Esophagus mucosa (tissue), 1 donor: ENCODE data around the gene CXorf58. TPM values are rescaled to one million over a fixed set of nuclear protein-coding genes. Genes with fewer than 3 reads are reported as not detected.
"Not testable (repeated sequence)": the region's sequence is repeated elsewhere in the genome, so short reads cannot be mapped to it uniquely, and the experiment has no call there.

Experiments
- ATAC-seq: fragments of 200-7000 bp; cut with Tn5 transposase; one replicate; pipeline ENCODE4 v1.9.1; 2020
- total RNA-seq: library from RNA; stranded (reverse); gene quantifications from one replicate; pipeline ENCODE4 v1.2.4, GENCODE V29; 2023
- donor health status: DM: yes; HTN: yes; CAD: no.

The CXorf58 gene
- not detected for total RNA-seq

GRCh38 chrX:23907498-23908218, at the start of gene CXorf58, which contains the start of gene APOO:
Gene CXorf58 (plus strand): TSS chrX:23908006. CDS start chrX:23910303, 2,297 bp downstream.
Gene APOO (minus strand): TSS chrX:23907938. CDS start chrX:23907702, 236 bp downstream.
- ATAC-seq: peak; percentile 98

GRCh38 chrX:23859238-23859637, 48.6 kb upstream of the CXorf58 start:
- not testable (repeated sequence) for ATAC-seq

- no peak for ATAC-seq
These were observed 46.5 kb upstream of the CXorf58 start for GRCh38 chrX:23861215-23861896.

DNA sequence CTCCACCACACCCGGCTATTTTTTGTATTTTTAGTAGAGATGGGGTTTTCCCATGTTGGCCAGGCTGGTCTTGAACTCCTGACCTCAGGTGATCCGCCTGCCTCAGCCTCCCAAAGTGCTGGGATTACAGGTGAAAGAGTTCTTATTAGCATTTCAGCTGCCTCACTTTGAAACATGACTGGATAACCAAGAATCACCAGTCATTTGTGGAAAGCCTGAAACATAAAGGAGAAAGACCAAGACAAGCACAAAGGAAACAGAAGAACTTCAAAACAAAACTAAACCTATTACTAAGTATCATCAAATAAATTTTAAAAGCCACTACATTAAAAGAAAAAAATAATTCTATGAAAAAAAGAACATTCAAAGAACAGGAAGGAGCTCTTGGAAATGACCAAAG, 45.9 kb upstream of the CXorf58 start:
- ATAC-seq: not testable (repeated sequence)

GRCh38 chrX:23864742-23865326, 43.0 kb upstream of the CXorf58 start:
- no peak for ATAC-seq

GRCh38 chrX:23870041-23870440, 37.8 kb upstream of the CXorf58 start:
- no peak for ATAC-seq

DNA sequence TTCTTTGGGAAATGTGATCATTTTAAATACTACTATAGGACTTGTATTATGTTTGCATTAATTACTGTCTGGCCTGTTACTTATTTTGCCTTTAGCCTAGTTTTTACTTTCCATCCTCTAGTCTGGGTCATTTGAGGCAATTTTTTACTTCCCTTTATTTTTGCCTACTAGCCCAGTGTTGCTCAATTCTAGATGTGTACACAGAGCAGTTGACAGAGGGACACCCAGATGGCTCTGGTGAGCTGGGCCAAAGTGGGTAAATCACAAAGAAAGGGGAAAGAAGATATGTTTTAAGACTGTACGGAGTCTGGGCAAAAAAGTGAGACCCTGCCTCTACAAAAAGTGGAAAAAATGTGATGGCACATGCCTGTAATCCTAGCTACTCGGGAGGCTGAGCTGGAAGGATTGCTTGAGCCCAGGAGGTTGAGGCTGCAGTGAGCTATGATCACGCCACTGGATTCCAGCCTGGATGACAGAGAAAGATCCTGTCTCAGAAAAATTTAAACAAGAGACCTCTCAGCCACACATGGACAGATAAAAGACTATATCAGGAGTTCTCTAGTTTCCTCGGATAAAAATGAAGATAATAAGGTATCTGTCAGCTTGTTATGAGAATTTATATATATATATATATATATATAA, 35.8 kb upstream of the CXorf58 start:
- ATAC-seq: no peak

DNA sequence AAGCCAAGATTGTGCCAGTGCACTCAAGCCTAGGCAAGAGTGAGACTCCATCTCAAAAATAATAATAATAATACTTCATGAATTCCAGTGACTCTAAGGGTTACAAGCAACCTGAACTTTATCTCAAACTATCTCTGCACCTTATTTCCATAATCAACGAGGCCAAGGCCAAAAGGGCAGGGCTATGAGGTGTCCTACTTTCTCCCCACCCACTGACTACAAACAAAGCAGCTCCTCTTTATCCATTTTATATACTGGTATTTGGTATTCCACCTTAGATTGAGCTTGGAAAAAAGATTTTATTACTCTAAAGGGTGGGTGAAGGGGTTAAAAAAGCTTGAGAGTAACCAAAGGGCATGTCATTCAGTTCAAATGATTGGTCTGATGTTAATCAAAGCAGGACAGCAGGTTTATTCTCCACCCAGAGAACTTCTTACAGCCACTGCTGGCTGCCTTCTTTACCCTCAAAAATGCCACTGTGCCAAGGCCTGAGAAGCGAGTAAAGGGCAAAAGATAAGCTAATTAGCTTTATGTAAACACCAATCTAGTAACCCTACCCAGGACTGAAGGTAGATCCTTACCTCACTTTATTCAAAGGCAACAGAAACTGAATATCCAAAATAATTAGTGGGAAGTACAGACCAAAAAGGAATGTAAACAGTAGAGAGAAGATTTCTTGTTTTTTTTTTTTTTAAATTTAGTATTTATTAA, 28.3 kb upstream of the CXorf58 start:
- no peak for ATAC-seq

- ATAC-seq: peak; percentile 83
These were observed 24.0 kb upstream of the CXorf58 start for GRCh38 chrX:23883737-23884354.

GRCh38 chrX:23884427-23885024, 23.3 kb upstream of the CXorf58 start:
- ATAC-seq: no peak

GRCh38 chrX:23885803-23886202, 22.0 kb upstream of the CXorf58 start:
- no peak for ATAC-seq

GRCh38 chrX:23887451-23887850, 20.4 kb upstream of the CXorf58 start:
- peak; percentile 33 for ATAC-seq

DNA sequence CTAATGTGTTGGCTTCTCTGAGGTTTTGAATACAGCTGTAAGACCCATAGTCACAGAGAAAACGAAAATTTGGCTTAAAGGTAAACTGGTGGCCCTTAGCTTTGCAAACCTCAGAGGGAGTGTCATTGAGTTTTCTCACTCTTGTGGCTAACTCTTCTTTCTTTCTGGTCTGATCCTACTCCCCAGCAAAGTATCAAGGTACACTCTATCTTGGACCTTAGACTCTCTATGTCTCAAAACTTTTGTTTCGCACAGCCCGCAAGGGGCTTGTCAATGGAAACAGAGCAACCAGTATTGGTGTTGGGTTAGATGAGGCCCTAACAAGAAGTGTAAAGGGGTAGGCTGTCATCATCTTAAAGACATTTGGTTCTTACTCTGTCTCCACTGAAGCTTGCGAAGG, 19.9 kb upstream of the CXorf58 start:
- no peak for ATAC-seq

DNA sequence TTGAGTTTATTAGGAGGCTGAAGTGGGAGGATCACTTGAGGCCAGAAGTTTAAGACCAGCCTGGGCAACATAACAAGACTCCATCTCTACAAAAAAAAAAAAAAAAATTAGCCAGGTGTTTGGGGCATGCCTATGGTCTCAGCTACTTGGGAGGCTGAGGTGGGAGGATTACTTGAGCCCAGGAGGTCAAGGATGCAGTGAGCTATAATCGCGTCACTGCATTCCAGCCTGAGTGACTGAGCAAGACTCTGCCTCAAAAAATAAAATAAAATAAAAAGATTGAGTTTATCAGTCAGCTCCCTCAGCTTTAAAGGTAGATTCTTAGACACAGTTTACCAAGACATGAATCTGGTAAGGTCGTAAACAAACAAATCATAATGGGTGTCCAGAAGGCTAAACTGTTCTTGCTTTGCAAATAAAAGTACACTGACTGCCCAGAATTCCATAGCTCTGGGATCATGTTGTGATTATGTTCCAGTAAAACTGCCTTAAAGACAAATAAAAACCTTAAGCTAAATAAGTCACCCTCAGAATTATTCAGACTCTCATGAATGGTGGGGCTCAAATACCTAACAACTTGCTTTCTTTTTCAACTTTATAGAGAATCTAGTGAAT, 18.8 kb upstream of the CXorf58 start:
- no peak for ATAC-seq

DNA sequence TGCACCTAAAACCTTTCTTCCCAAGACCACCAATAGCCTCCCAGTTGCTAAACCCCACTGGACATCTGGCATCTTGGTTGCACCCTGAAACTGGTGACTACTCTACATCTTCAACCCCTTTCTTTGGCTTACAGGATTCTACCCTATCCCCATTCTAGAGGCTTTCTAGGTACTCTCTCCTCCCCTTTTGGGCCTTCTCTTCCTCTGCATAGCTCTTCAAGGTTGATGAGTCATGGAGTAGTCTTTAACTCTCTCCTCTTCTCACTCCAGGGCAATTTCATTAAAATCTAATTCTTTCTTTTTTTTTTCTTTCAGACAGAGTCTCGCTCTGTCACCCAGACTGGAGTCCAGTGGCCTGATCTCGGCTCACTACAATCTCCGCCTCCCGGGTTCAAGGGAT, 16.9 kb upstream of the CXorf58 start:
- ATAC-seq: no peak

DNA sequence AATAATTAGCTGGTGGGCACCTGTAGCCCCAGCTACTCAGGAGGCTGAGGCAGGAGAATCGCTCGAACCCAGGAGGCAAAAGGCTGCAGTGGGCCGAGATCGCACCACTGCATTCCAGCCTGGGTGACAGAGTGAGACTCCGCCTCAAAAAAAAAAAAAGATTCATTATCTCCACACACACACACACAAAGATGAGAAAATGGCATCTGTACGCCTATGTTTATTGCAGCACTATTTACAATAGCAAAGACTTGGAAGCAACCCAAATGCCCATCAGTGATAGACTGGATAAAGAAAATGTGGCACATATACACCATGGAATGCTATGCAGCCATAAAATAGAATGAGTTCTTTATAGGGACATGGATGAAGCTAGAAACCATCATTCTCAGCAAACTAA, 12.8 kb upstream of the CXorf58 start:
- not testable (repeated sequence) for ATAC-seq

GRCh38 chrX:23896539-23896938, 11.3 kb upstream of the CXorf58 start:
- not testable (repeated sequence) for ATAC-seq

DNA sequence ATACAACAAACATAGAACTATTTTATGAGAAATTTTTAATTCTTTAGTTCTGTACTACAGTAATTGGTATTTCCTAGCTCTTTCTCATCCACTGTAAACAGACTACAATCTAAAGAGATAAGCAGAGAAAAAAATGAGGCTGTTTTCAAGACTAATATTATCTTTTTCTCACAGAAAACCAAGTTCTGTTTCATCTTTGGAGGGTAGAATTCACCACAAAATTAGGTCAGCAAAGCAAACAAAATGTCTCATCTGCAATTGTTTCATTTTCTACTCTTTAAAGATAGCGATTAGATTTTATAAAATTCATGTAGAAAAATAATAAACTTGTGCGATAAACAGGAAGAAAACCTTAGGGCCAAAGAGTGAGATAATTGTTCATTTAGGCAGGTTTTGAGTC, 10.8 kb upstream of the CXorf58 start:
- ATAC-seq: no peak

- ATAC-seq: peak; percentile 50
These were observed 9.3 kb upstream of the CXorf58 start for GRCh38 chrX:23898412-23898959.

DNA sequence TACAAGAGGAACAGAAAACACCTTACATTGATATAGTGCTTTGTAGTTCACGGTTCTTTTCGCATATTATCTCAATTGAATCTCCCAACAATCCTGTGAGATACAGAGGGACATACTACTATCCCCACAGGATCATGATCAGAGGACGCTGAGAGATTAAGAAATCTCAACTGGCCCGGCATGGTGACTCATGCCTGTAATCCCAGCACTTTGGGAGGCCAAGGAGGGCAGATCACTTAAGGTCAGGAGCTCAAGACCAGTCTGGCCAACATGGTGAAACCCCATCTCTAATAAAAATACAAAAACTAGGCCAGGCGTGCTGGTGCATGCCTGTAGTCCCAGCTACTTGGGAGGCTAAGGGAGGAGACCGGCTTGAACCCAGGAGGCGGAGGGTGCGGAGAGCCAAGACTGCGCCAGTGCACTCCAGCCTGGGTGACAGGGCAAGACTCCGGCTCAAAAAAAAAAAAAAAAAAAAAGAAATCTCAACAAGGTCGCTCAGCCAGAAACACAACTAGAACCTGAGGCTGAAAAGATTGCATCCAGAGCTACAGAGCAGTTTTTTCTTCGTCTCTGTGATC, 7.5 kb upstream of the CXorf58 start:
- no peak for ATAC-seq
